ENCODE data around the gene GRM7.

DNA sequence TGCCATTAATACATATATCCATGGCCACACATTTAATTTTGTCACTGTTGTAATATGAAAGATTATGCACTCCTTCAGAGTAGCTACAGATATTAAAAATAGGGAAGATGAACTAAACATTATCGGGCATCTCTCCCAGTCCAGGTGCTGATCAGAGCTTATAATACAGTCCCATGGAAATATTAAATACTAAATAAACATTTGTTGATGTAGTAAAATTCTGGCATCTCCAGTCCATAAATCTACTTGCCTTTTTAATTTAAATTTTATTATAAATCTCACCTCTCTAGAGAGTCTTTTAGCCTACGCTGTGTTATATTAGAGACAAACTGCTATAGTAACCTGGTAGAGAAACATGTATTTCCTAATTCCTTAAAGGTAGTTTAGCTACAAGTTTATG is 297.6 kb downstream of the GRM7 start:
- TF ChIP-seq, protein P1, sequence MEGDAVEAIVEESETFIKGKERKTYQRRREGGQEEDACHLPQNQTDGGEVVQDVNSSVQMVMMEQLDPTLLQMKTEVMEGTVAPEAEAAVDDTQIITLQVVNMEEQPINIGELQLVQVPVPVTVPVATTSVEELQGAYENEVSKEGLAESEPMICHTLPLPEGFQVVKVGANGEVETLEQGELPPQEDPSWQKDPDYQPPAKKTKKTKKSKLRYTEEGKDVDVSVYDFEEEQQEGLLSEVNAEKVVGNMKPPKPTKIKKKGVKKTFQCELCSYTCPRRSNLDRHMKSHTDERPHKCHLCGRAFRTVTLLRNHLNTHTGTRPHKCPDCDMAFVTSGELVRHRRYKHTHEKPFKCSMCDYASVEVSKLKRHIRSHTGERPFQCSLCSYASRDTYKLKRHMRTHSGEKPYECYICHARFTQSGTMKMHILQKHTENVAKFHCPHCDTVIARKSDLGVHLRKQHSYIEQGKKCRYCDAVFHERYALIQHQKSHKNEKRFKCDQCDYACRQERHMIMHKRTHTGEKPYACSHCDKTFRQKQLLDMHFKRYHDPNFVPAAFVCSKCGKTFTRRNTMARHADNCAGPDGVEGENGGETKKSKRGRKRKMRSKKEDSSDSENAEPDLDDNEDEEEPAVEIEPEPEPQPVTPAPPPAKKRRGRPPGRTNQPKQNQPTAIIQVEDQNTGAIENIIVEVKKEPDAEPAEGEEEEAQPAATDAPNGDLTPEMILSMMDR (IDR thresholded peaks at IDR 0.05 in 4 of 5, conservative IDR thresholded peaks at IDR 0.05 in 1 of 5) = no peak
- no peak for TF ChIP-seq POLR2A (IDR thresholded peaks at IDR 0.05)

Data from gastrocnemius medialis (tissue), 4 donors.